Fibroblast of skin of right quadriceps (primary cell): ENCODE results near the gene PRKN.
A peak's percentile ranks its signal among the peaks of the same experiment; 100 is the strongest.
"Not testable (repeated sequence)": the region's sequence is repeated elsewhere in the genome, so short reads cannot be mapped to it uniquely, and the experiment has no call there.

Experiments used
- DNase-seq: peaks from one replicate; pipeline ENCODE4 v3.0.0-alpha.2; 2013

The PRKN gene

GRCh38 chr6:162612613-162613012 is 115.0 kb downstream of the PRKN start:
- no peak for DNase-seq

GRCh38 chr6:162610351-162610750 is 117.2 kb downstream of the PRKN start:
- no peak for DNase-seq

GRCh38 chr6:162605881-162606280 is 121.7 kb downstream of the PRKN start:
- no peak for DNase-seq

- no peak for DNase-seq
Measured at GRCh38 chr6:162603231-162604015, 124.1 kb downstream of the PRKN start.

GRCh38 chr6:162602759-162603158 is 124.8 kb downstream of the PRKN start:
- DNase-seq = no peak

GRCh38 chr6:162596676-162597075 is 130.9 kb downstream of the PRKN start:
- DNase-seq = no peak

- DNase-seq = no peak
Measured at GRCh38 chr6:162591517-162591916, 136.0 kb downstream of the PRKN start.

- no peak for DNase-seq
Measured at GRCh38 chr6:162581988-162582780, 145.4 kb downstream of the PRKN start.

- DNase-seq = no peak
Measured at GRCh38 chr6:162580619-162581018, 146.9 kb downstream of the PRKN start.

- no peak for DNase-seq
Measured at GRCh38 chr6:162576016-162576415, 151.6 kb downstream of the PRKN start.

- no peak for DNase-seq
Measured at GRCh38 chr6:162572240-162572639, 155.3 kb downstream of the PRKN start.

- no peak for DNase-seq
Measured at GRCh38 chr6:162568266-162568665, 159.3 kb downstream of the PRKN start.

- DNase-seq = no peak
Measured at GRCh38 chr6:162562041-162562440, 165.5 kb downstream of the PRKN start.

- DNase-seq = no peak
Measured at GRCh38 chr6:162560891-162561290, 166.7 kb downstream of the PRKN start.

- no peak for DNase-seq
Measured at GRCh38 chr6:162554531-162554930, 173.0 kb downstream of the PRKN start.

GRCh38 chr6:162546905-162547304 is 180.7 kb downstream of the PRKN start:
- DNase-seq = no peak

- no peak for DNase-seq
Measured at GRCh38 chr6:162543221-162543620, 184.3 kb downstream of the PRKN start.

GRCh38 chr6:162541019-162541601 is 186.5 kb downstream of the PRKN start:
- DNase-seq = no peak

- DNase-seq = peak; percentile 14
Measured at GRCh38 chr6:162539321-162539720, 188.2 kb downstream of the PRKN start.

- DNase-seq = peak; percentile 7
Measured at GRCh38 chr6:162538643-162539064, 188.9 kb downstream of the PRKN start.

- DNase-seq = no peak
Measured at GRCh38 chr6:162533009-162533400, 194.6 kb downstream of the PRKN start.

GRCh38 chr6:162532283-162533008 is 195.1 kb downstream of the PRKN start:
- DNase-seq = no peak

GRCh38 chr6:162531391-162531790 is 196.2 kb downstream of the PRKN start:
- not testable (repeated sequence) for DNase-seq
